ENCODE measurements around the gene UNC5A. TPM values are rescaled to one million over a fixed set of nuclear protein-coding genes. Genes with fewer than 3 reads are reported as not detected.

The UNC5A gene
- total RNA-seq, 1 donor from 2014 or later, result 5.6 TPM

DNA sequence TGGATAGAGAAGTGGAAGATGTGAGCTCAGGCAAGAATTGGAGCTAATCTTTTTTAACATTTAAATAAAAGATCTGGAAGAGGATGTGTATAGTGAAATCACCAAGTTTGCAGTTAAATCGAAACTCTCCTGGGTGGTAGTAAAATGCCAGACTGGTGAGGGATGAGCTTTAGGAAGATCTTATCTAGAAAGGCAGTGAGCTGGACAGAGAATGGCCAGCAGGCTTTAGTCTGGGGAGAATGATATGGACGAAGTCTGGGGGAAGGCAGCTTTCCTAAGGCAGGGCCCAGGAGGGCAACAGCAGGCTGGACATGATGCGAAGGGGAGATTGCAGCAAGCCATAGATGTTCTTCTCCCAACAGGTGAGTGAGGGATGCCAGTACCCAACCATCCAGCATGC is 25.6 kb downstream of the UNC5A start:
- peaks cover 2% of the 10 kb centered on the region for H3K9me3 Mint-ChIP-seq (ENCODE audit: unreplicated experiment)
- H3K27ac Mint-ChIP-seq (ENCODE audit: unreplicated experiment), result no peak overlapping the region
- H3K4me3 Mint-ChIP-seq (ENCODE audit: unreplicated experiment), result peak overlapping the region; percentile 6
- no peak for TF ChIP-seq CTCF (IDR thresholded peaks at IDR 0.05; ENCODE audit: partially characterized antibody, unreplicated experiment)
- H3K4me1 Mint-ChIP-seq (ENCODE audit: low read depth, unreplicated experiment), result peaks cover 29% of the 10 kb centered on the region
- DNase-seq, result no peak
- H3K27me3 Mint-ChIP-seq (ENCODE audit: unreplicated experiment), result peaks cover 15% of the 10 kb centered on the region
- H3K36me3 Mint-ChIP-seq (ENCODE audit: unreplicated experiment), result peaks cover 4% of the 10 kb centered on the region

- Mint-ChIP-seq H3K27me3 (ENCODE audit: unreplicated experiment) (peaks cover 15% of the 10 kb centered on the region), H3K27ac (ENCODE audit: unreplicated experiment) (no peak overlapping the region), H3K36me3 (ENCODE audit: unreplicated experiment) (peaks cover 4% of the 10 kb centered on the region), H3K4me1 (ENCODE audit: low read depth, unreplicated experiment) (peaks cover 34% of the 10 kb centered on the region), H3K4me3 (ENCODE audit: unreplicated experiment) (no peak overlapping the region), H3K9me3 (ENCODE audit: unreplicated experiment) (peaks cover 2% of the 10 kb centered on the region)
- TF ChIP-seq CTCF (IDR thresholded peaks at IDR 0.05; ENCODE audit: partially characterized antibody, unreplicated experiment), result no peak
- no peak for DNase-seq
These were observed 26.7 kb downstream of the UNC5A start for GRCh38 chr5:176836811-176837706.

- no peak for TF ChIP-seq CTCF (IDR thresholded peaks at IDR 0.05; ENCODE audit: partially characterized antibody, unreplicated experiment)
- H3K27me3 Mint-ChIP-seq (ENCODE audit: unreplicated experiment), result peaks cover 15% of the 10 kb centered on the region
- peaks cover 4% of the 10 kb centered on the region for H3K36me3 Mint-ChIP-seq (ENCODE audit: unreplicated experiment)
- H3K4me1 Mint-ChIP-seq (ENCODE audit: low read depth, unreplicated experiment), result peaks cover 34% of the 10 kb centered on the region
- DNase-seq, result no peak
- no peak overlapping the region for H3K4me3 Mint-ChIP-seq (ENCODE audit: unreplicated experiment)
- no peak overlapping the region for H3K27ac Mint-ChIP-seq (ENCODE audit: unreplicated experiment)
- H3K9me3 Mint-ChIP-seq (ENCODE audit: unreplicated experiment), result peaks cover 2% of the 10 kb centered on the region
These were observed 27.4 kb downstream of the UNC5A start for GRCh38 chr5:176837707-176838115.

- Mint-ChIP-seq H3K4me1 (ENCODE audit: low read depth, unreplicated experiment) (peaks cover 23% of the 10 kb centered on the region), H3K27me3 (ENCODE audit: unreplicated experiment) (peaks cover 2% of the 10 kb centered on the region), H3K36me3 (ENCODE audit: unreplicated experiment) (peaks cover 4% of the 10 kb centered on the region), H3K27ac (ENCODE audit: unreplicated experiment) (no peak overlapping the region), H3K9me3 (ENCODE audit: unreplicated experiment) (peaks cover 3% of the 10 kb centered on the region), H3K4me3 (ENCODE audit: unreplicated experiment) (no peak overlapping the region)
- no peak for TF ChIP-seq CTCF (IDR thresholded peaks at IDR 0.05; ENCODE audit: partially characterized antibody, unreplicated experiment)
- no peak for DNase-seq
These were observed 33.3 kb downstream of the UNC5A start for GRCh38 chr5:176843673-176844072.

DNA sequence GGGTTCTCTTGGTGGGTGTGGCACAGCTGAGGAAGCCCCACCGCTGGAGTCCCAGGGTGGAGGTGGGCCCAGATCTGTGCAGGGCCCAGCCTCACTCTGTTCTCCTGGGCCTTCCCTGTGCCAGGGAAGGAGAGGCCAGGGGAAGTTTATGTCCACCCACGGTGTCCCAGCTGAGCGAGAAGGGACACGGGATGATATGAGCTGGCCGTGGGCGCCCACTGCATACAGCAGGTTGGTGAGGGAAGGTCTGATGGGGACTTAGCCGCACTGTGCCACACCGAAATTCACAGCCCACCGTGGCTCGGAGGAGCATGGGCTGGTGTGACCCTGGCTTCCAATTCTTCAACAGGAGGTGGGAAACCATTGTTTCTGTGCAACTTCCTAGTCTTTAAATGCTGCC is 33.9 kb downstream of the UNC5A start:
- H3K36me3 Mint-ChIP-seq (ENCODE audit: unreplicated experiment), result peaks cover 4% of the 10 kb centered on the region
- H3K27ac Mint-ChIP-seq (ENCODE audit: unreplicated experiment), result no peak overlapping the region
- peaks cover 3% of the 10 kb centered on the region for H3K9me3 Mint-ChIP-seq (ENCODE audit: unreplicated experiment)
- H3K27me3 Mint-ChIP-seq (ENCODE audit: unreplicated experiment), result peaks cover 2% of the 10 kb centered on the region
- TF ChIP-seq CTCF (IDR thresholded peaks at IDR 0.05; ENCODE audit: partially characterized antibody, unreplicated experiment), result no peak
- DNase-seq, result no peak
- H3K4me1 Mint-ChIP-seq (ENCODE audit: low read depth, unreplicated experiment), result peaks cover 23% of the 10 kb centered on the region
- no peak overlapping the region for H3K4me3 Mint-ChIP-seq (ENCODE audit: unreplicated experiment)

Measured in glutamatergic neuron (in vitro differentiated cells).